Breast epithelium (tissue), 4 donors: Measurements from ENCODE around the gene EPS8. TPM values are rescaled to one million over a fixed set of nuclear protein-coding genes. Genes with fewer than 3 reads are reported as not detected.

Source experiments
- DNase-seq, 2 donors: peaks; one replicate each; pipeline ENCODE4 v3.0.0-alpha.2; 2019; ENCODE audit warnings: low spot score in 2 of 2
- H3K27ac ChIP-seq, 2 donors: fragments of 200-600 bp; sonication (generic) in 1 of 2; one replicate each; pipeline ENCODE4 v1.5.1; 2016 to 2019; ENCODE audit warnings: mild to moderate bottlenecking in 1 of 2
- H3K27me3 ChIP-seq, 2 donors: fragments of 200-600 bp; sonication (generic) in 1 of 2; one replicate each; pipeline versions ENCODE4 v1.5.1 to v1.6.0; 2017 to 2019; ENCODE audit warnings: control low read depth in 1 of 2, mild to moderate bottlenecking in 1 of 2
- H3K36me3 ChIP-seq: fragments of 200-600 bp; one replicate; pipeline ENCODE4 v1.5.1; 2019
- H3K4me1 ChIP-seq, 2 donors: fragments of 200-600 bp; sonication (generic); one replicate each; pipeline ENCODE4 v1.5.1; 2016 to 2019; ENCODE audit warnings: control low read depth in 1 of 2
- H3K4me3 ChIP-seq, 3 donors: fragments of 200-600 bp; sonication (generic); 1 replicate in 2 of 3; 2 replicates in 1 of 3; pipeline ENCODE4 v1.5.1; 2016 to 2019; ENCODE audit warnings: mild to moderate bottlenecking in 3 of 3, moderate library complexity in 2 of 3
- H3K9me3 ChIP-seq, 2 donors: fragments of 200-600 bp; sonication (generic) in 1 of 2; one replicate each; pipeline ENCODE4 v1.5.1; 2016 to 2019; ENCODE audit warnings: control low read depth in 1 of 2
- POLR2A ChIP-seq: fragments of 450-650 bp; IDR thresholded peaks from one replicate; pipeline ENCODE4 v1.6.1; 2016; ENCODE audit warnings: antibody characterized with exemption, mild to moderate bottlenecking, moderate library complexity
- POLR2AphosphoS5 ChIP-seq, 3 donors: sonication (generic); formaldehyde crosslinking; IDR thresholded peaks; one replicate each; pipeline ENCODE4 v1.6.1; 2017; ENCODE audit warnings: antibody characterized with exemption in 3 of 3
- intact Hi-C: fragments of 100-400 bp; cut with DNase I; formaldehyde crosslinking; loops from one replicate; pipeline ENCODE4 v1.15.1; 2023; ENCODE audit warnings: low total_unique reads
- total RNA-seq, 3 donors: library from RNA; depleted of rRNA; stranded (reverse); fragments of >200 nt; gene quantifications; one replicate each; pipeline ENCODE4 v1.1.0, GENCODE V29; 2016
- TF ChIP-seq, protein P1 (sequence below), 3 donors: fragments of 450-650 bp; IDR thresholded peaks; one replicate each; pipeline ENCODE4 v1.5.1; 2016 to 2017; ENCODE audit warnings: antibody characterized with exemption in 3 of 3, mild to moderate bottlenecking in 3 of 3, moderate library complexity in 3 of 3

EPS8 gene
- total RNA-seq, 3 donors from 2014 or later = 137 to 244 (median 168) TPM

- no peak for TF ChIP-seq POLR2A
- TF ChIP-seq, protein P1, sequence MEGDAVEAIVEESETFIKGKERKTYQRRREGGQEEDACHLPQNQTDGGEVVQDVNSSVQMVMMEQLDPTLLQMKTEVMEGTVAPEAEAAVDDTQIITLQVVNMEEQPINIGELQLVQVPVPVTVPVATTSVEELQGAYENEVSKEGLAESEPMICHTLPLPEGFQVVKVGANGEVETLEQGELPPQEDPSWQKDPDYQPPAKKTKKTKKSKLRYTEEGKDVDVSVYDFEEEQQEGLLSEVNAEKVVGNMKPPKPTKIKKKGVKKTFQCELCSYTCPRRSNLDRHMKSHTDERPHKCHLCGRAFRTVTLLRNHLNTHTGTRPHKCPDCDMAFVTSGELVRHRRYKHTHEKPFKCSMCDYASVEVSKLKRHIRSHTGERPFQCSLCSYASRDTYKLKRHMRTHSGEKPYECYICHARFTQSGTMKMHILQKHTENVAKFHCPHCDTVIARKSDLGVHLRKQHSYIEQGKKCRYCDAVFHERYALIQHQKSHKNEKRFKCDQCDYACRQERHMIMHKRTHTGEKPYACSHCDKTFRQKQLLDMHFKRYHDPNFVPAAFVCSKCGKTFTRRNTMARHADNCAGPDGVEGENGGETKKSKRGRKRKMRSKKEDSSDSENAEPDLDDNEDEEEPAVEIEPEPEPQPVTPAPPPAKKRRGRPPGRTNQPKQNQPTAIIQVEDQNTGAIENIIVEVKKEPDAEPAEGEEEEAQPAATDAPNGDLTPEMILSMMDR (IDR thresholded peaks at IDR 0.05) = no peak
- TF ChIP-seq POLR2AphosphoS5 (IDR thresholded peaks at IDR 0.05) = no peak
- H3K9me3 ChIP-seq = no peaks in the 10 kb centered on the region
- DNase-seq = no peak
- no peaks in the 10 kb centered on the region for H3K4me1 ChIP-seq
- no peaks in the 10 kb centered on the region for H3K27me3 ChIP-seq
- H3K36me3 ChIP-seq = peaks cover 5% of the 10 kb centered on the region
- H3K27ac ChIP-seq = no peak overlapping the region
- intact Hi-C loops = no loop called here
- no peak overlapping the region for H3K4me3 ChIP-seq
These were observed 138.6 kb downstream of the EPS8 start for GRCh38 chr12:15650399-15651128.

DNA sequence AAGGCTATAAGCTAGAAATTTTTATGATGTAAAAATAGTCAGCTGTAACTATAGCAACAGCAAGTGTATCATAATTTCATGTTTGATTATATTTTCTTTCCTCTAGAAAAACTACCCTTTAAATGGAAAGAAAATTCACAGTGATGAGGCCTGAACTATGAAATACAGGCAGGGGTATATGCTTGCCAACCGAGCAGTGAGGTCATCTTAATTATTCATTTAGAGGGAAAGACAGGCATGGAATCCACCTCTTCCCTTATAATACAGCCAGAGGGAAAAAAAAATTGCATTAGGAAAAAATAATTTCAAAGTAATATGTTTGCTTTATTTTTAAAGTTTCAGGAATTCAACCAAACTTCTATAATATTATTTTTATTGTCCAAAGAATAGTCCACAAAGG, 139.8 kb downstream of the EPS8 start:
- no peak for DNase-seq
- H3K4me1 ChIP-seq = no peaks in the 10 kb centered on the region
- H3K27ac ChIP-seq = no peak overlapping the region
- H3K9me3 ChIP-seq = no peaks in the 10 kb centered on the region
- H3K36me3 ChIP-seq = peaks cover 6% of the 10 kb centered on the region
- TF ChIP-seq, protein P1 (IDR thresholded peaks at IDR 0.05) = no peak
- TF ChIP-seq POLR2A (no peak), POLR2AphosphoS5 (IDR thresholded peaks at IDR 0.05) (no peak)
- H3K27me3 ChIP-seq = no peaks in the 10 kb centered on the region
- no peak overlapping the region for H3K4me3 ChIP-seq
- intact Hi-C loops = no loop called here

DNA sequence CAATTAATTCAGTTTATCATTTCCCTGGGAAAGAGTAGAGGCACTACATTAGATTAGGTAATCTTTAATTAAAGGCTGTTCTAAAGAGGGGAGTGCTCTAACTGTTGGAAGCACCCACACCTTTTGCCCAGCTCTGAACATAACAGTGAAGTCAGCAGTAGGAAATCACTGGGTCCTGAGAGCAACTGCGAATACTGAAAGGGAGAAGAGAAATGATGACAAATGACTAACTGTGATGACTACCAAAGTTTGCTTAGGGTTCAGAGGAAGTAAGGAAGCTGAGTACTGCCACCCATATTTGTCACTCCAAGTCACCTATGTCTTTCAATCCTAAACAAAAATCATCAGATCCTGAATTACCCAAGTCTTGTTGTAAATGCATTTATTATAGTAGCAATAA, 140.6 kb downstream of the EPS8 start:
- TF ChIP-seq, protein P1 (IDR thresholded peaks at IDR 0.05) = no peak
- no peak for TF ChIP-seq POLR2A
- no peak for TF ChIP-seq POLR2AphosphoS5 (IDR thresholded peaks at IDR 0.05)
- Histone ChIP-seq H3K27ac (no peak overlapping the region), H3K27me3 (no peaks in the 10 kb centered on the region), H3K4me3 (no peak overlapping the region), H3K9me3 (no peaks in the 10 kb centered on the region), H3K36me3 (peaks cover 6% of the 10 kb centered on the region), H3K4me1 (no peaks in the 10 kb centered on the region)
- DNase-seq = no peak
- intact Hi-C loops = no loop called here

GRCh38 chr12:15646581-15646980, 142.6 kb downstream of the EPS8 start:
- intact Hi-C loops = no loop called here

DNA sequence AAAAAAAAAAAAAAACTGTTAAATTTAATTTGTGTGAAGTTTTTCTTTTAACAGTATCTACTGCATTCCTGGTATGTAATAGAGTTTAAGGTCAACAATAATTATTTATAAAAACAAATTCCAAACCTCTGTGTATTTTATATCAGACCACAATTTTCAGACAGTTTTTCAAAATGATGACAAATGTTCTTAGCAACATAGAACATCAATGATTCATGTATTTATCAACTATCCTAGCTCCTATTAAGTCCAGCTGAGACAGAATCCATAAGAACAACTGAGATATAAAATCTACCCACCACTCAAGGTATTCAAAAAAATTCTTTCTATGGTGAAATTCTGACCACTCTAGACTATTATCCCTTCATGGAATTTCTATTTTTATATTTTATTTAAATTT, 144.5 kb downstream of the EPS8 start:
- intact Hi-C loops = no loop called here
- TF ChIP-seq POLR2AphosphoS5 (IDR thresholded peaks at IDR 0.05) = no peak
- TF ChIP-seq POLR2A = no peak
- TF ChIP-seq, protein P1 (IDR thresholded peaks at IDR 0.05) = no peak
- Histone ChIP-seq H3K4me1 (no peaks in the 10 kb centered on the region), H3K27me3 (no peaks in the 10 kb centered on the region), H3K27ac (no peak overlapping the region), H3K9me3 (no peaks in the 10 kb centered on the region), H3K4me3 (no peak overlapping the region), H3K36me3 (peaks cover 6% of the 10 kb centered on the region)
- no peak for DNase-seq

More at GRCh38 chr12:15646581-15646980, 142.6 kb downstream of the EPS8 start:
- Histone ChIP-seq H3K36me3 (peaks cover 6% of the 10 kb centered on the region), H3K4me3 (no peak overlapping the region), H3K27ac (no peak overlapping the region), H3K27me3 (no peaks in the 10 kb centered on the region), H3K4me1 (no peaks in the 10 kb centered on the region), H3K9me3 (no peaks in the 10 kb centered on the region)
- DNase-seq = no peak
- TF ChIP-seq, protein P1 (IDR thresholded peaks at IDR 0.05) = no peak
- no peak for TF ChIP-seq POLR2A
- TF ChIP-seq POLR2AphosphoS5 (IDR thresholded peaks at IDR 0.05) = no peak
